OCI-LY7 (cell line): ENCODE measurements around the gene DLEC1. TPM values are rescaled to one million over a fixed set of nuclear protein-coding genes. Genes with fewer than 3 reads are reported as not detected.

Experiments
- BruUV-seq: library from RNA; stranded (reverse); fragments of 400-500 nt; replicated peaks from 2 replicates; lab custom pipeline; 2021; lab: Mats Ljungman, UMichigan
- CTCF ChIA-PET: fragments of 300-600 bp; sonication (Branson Sonifier 250); formaldehyde crosslinking; loops from one replicate; lab custom pipeline; 2022; ENCODE audit warnings: antibody characterized with exemption; ENCODE audit not compliant: unreplicated experiment; lab: Charles Lee
- POLR2A ChIA-PET: fragments of 300-600 bp; sonication (Branson Sonifier 250); formaldehyde crosslinking; loops from one replicate; lab custom pipeline; 2022; ENCODE audit warnings: antibody characterized with exemption; lab: Charles Lee
- DNase-seq: peaks from one replicate; pipeline ENCODE4 v3.0.0-alpha.2; 2015; ENCODE audit warnings: low spot score
- H2AFZ ChIP-seq: fragments of 200-600 bp; sonication (generic), shearing (Covaris generic); 2 replicates; pipeline ENCODE4 v1.6.1; 2014; ENCODE audit warnings: mild to moderate bottlenecking, antibody characterized with exemption, low read length, moderate library complexity
- H3K27ac ChIP-seq: fragments of 200-600 bp; sonication (generic); 2 replicates; pipeline ENCODE4 v1.5.1; 2014; ENCODE audit warnings: mixed run types, low read depth, mild to moderate bottlenecking, moderate library complexity, low read length, inconsistent platforms; ENCODE audit not compliant: poor library complexity, severe bottlenecking
- H3K36me3 ChIP-seq: fragments of 200-600 bp; sonication (generic); 2 replicates; pipeline ENCODE4 v1.6.1; 2014; ENCODE audit warnings: mild to moderate bottlenecking, antibody characterized with exemption, low read length, moderate library complexity, mixed read lengths; ENCODE audit not compliant: insufficient read depth
- H3K4me1 ChIP-seq: fragments of 200-600 bp; sonication (generic); 2 replicates; pipeline ENCODE4 v1.5.1; 2014; ENCODE audit warnings: mild to moderate bottlenecking, low read length; ENCODE audit not compliant: insufficient read depth, poor library complexity, severe bottlenecking
- H3K4me2 ChIP-seq: fragments of 200-600 bp; sonication (generic); 2 replicates; pipeline ENCODE4 v1.6.1; 2014; ENCODE audit warnings: mild to moderate bottlenecking, low read length
- H3K4me3 ChIP-seq: fragments of 200-600 bp; sonication (generic); 2 replicates; pipeline ENCODE4 v1.5.1; 2014; ENCODE audit warnings: mild to moderate bottlenecking, low read depth, low read length; ENCODE audit not compliant: poor library complexity, severe bottlenecking
- H3K79me2 ChIP-seq: fragments of 200-600 bp; sonication (generic); 2 replicates; pipeline ENCODE4 v1.6.1; 2016; ENCODE audit warnings: low read depth, mild to moderate bottlenecking, low read length, moderate library complexity, mixed read lengths; ENCODE audit not compliant: insufficient read depth
- H3K9me2 ChIP-seq: fragments of 200-600 bp; sonication (generic); 2 replicates; pipeline ENCODE4 v1.6.1; 2016; ENCODE audit warnings: mild to moderate bottlenecking, low read length, mixed read lengths; ENCODE audit not compliant: insufficient read depth
- H3K9me3 ChIP-seq: fragments of 200-600 bp; sonication (generic); 2 replicates; pipeline ENCODE4 v1.6.1; 2014; ENCODE audit warnings: mild to moderate bottlenecking, mixed run types, low read length, mixed read lengths
- H4K20me1 ChIP-seq: fragments of 200-600 bp; sonication (generic); 2 replicates; pipeline ENCODE4 v1.6.1; 2014; ENCODE audit warnings: mild to moderate bottlenecking, antibody characterized with exemption, low read length, moderate library complexity, mixed read lengths; ENCODE audit not compliant: insufficient read depth
- EZH2phosphoT487 ChIP-seq: fragments of 200-600 bp; sonication (generic); IDR thresholded peaks from 2 replicates; pipeline ENCODE4 v1.6.1; 2018; ENCODE audit warnings: low read depth, borderline replicate concordance, mild to moderate bottlenecking, mixed run types, antibody characterized with exemption, low read length, moderate library complexity, mixed read lengths
- intact Hi-C: fragments of 100-400 bp; cut with micrococcal nuclease; formaldehyde crosslinking; loops from one replicate; pipeline ENCODE4 v1.10.0; 2022; ENCODE audit not compliant: unreplicated experiment
- total RNA-seq, 2 experiments: library from RNA; depleted of rRNA in 1 of 2; stranded (reverse); fragments of >200 nt in 1 of 2; shearing (Covaris generic) in 1 of 2; gene quantifications; 2 replicates each; pipeline ENCODE4 v1.2.3, GENCODE V29; 2014 to 2022
- TF ChIP-seq, protein P1 (sequence below): fragments of 200-600 bp; sonication (generic); conservative IDR thresholded peaks from 2 replicates; pipeline ENCODE4 v1.5.1; 2014; ENCODE audit warnings: mild to moderate bottlenecking, antibody characterized with exemption, low read length, moderate library complexity, mixed read lengths

DLEC1 gene
- total RNA-seq, 2 experiments from 2014 or later = 0.13 TPM; not detected in 1

DNA sequence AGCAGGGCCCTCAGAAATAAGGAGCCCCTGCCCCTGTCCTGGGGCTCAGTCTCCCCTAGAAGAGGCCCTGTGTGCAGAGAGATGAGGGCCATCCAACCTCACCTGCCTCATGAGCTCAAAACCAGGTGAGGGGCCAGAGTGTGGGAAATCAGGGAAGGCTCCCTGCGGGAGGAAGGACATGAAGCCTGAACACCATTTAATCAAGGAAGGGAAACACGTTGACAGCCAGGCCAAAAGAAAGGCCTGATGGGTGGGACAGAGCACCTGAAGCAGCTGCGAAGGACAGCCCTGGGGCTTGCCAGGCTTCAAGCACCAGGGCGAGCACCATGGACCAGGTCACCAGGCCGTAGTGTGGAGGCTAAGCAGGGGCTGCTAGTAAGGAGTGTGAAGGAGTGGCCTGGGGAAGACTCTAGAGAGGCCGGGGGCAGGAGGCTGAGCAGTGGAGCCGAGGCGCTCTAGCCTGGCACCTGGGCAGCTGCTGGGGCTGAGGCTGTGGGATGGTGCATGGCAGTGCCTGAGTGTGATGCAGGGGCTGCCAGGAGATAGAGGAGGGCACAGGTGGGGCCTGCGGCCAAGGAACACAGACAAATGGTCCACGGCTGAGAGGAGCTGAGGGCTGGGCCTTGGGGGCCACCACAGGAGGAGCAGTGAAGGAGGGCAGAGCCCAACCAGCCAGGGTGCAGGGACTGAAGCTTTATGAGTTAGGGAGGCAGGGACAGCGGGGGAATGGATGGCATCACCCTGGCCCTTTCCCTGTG is 81.9 kb downstream of the DLEC1 start:
- intact Hi-C loops = no loop called here
- no peak for DNase-seq
- peaks cover 43% of the 10 kb centered on the region for H3K36me3 ChIP-seq
- H4K20me1 ChIP-seq = no peaks in the 10 kb centered on the region
- no peak overlapping the region for H3K4me3 ChIP-seq
- ChIA-PET POLR2A (interaction anchor here (0.8 kb wide), 1 partner anchor 17 kb away, joined by 3 read pairs; no protein-coding TSS in a partner anchor), CTCF (no interaction called here)
- no peak overlapping the region for H3K27ac ChIP-seq
- H3K79me2 ChIP-seq = no peaks in the 10 kb centered on the region
- H3K9me3 ChIP-seq = no peaks in the 10 kb centered on the region
- BruUV-seq = no TSS peak
- no peaks in the 10 kb centered on the region for H3K9me2 ChIP-seq
- H2AFZ ChIP-seq = no peak overlapping the region
- no peak for TF ChIP-seq EZH2phosphoT487
- TF ChIP-seq, protein P1, sequence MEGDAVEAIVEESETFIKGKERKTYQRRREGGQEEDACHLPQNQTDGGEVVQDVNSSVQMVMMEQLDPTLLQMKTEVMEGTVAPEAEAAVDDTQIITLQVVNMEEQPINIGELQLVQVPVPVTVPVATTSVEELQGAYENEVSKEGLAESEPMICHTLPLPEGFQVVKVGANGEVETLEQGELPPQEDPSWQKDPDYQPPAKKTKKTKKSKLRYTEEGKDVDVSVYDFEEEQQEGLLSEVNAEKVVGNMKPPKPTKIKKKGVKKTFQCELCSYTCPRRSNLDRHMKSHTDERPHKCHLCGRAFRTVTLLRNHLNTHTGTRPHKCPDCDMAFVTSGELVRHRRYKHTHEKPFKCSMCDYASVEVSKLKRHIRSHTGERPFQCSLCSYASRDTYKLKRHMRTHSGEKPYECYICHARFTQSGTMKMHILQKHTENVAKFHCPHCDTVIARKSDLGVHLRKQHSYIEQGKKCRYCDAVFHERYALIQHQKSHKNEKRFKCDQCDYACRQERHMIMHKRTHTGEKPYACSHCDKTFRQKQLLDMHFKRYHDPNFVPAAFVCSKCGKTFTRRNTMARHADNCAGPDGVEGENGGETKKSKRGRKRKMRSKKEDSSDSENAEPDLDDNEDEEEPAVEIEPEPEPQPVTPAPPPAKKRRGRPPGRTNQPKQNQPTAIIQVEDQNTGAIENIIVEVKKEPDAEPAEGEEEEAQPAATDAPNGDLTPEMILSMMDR = no peak
- H3K4me2 ChIP-seq = no peak overlapping the region
- H3K4me1 ChIP-seq = no peaks in the 10 kb centered on the region

DNA sequence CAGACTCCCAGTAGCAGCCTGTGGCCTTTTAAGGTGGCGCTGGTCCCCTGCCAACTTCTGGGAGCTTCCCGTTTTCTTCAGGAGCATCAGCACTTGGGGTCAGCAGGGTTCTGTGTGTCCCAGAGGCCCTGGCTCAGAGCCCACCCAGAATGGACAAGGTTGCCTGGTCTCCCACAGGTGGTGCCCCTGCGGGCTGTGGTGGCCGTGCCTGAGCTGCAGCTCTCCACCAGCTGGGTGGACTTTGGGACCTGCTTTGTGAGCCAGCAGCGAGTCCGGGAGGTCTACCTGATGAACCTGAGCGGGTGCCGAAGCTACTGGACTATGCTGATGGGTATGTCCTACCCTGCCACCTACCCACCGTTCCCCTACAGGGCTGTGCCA is 82.4 kb downstream of the DLEC1 start:
- no peak overlapping the region for H2AFZ ChIP-seq
- H4K20me1 ChIP-seq = no peaks in the 10 kb centered on the region
- POLR2A ChIA-PET = interaction anchor here (0.8 kb wide), 1 partner anchor 16 kb away, joined by 3 read pairs; no protein-coding TSS in a partner anchor
- CTCF ChIA-PET = no interaction called here
- no peaks in the 10 kb centered on the region for H3K9me2 ChIP-seq
- H3K27ac ChIP-seq = no peak overlapping the region
- H3K4me3 ChIP-seq = no peak overlapping the region
- no peak overlapping the region for H3K4me2 ChIP-seq
- DNase-seq = no peak
- H3K9me3 ChIP-seq = no peaks in the 10 kb centered on the region
- BruUV-seq = no TSS peak
- intact Hi-C loops = no loop called here
- no peaks in the 10 kb centered on the region for H3K4me1 ChIP-seq
- peaks cover 48% of the 10 kb centered on the region for H3K36me3 ChIP-seq
- H3K79me2 ChIP-seq = no peaks in the 10 kb centered on the region
- TF ChIP-seq, protein P1 = no peak
- no peak for TF ChIP-seq EZH2phosphoT487

DNA sequence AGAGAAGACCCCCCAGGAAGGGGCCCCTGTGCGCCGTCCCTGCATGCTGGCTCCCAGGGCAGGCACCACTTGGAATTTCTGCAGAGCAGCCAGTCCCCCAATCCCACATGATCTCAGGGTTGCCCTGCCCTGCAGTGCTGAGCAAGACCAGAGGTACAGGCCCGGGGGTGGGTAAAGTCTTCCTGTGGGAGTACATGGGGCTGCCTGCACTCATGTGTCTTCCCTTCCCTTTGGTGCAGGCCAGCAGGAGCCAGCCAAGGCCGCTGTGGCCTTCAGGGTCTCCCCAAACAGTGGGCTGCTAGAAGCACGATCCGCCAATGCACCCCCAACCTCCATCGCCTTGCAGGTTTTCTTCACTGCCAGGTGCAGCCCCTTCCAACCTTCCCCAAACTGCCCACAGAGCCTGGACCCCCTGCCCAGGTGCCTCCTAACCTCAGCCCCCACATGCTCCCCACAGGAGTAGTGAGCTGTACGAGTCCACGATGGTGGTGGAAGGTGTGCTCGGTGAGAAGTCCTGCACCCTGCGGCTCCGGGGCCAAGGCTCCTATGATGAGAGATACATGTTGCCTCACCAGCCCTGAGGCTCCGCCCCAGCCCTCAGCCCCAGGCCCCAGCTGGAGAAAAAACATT is 82.9 kb downstream of the DLEC1 start:
- intact Hi-C loops = no loop called here
- BruUV-seq = no TSS peak
- Histone ChIP-seq H3K36me3 (peaks cover 53% of the 10 kb centered on the region), H3K79me2 (no peaks in the 10 kb centered on the region), H3K9me3 (no peaks in the 10 kb centered on the region), H3K4me3 (no peak overlapping the region), H3K4me2 (no peak overlapping the region), H3K27ac (no peak overlapping the region), H4K20me1 (no peaks in the 10 kb centered on the region), H3K4me1 (no peaks in the 10 kb centered on the region), H3K9me2 (no peaks in the 10 kb centered on the region), H2AFZ (no peak overlapping the region)
- no peak for DNase-seq
- ChIA-PET CTCF (no interaction called here), POLR2A (interaction anchor here (0.6 kb wide), 1 partner anchor 366 kb away, joined by 3 read pairs; no protein-coding TSS in a partner anchor)
- TF ChIP-seq, protein P1 = no peak
- no peak for TF ChIP-seq EZH2phosphoT487
